GM19455 (cell line): Measurements from ENCODE around the gene SLC35B4.
A peak's percentile ranks its signal among the peaks of the same experiment; 100 is the strongest.

Source experiments
- ATAC-seq: cut with Tn5 transposase; IDR thresholded peaks from one replicate; pipeline ENCODE4 v1.9.1; 2021; ENCODE audit not compliant: unreplicated experiment

The SLC35B4 gene

GRCh38 chr7:134332892-134333291 is 16.2 kb upstream of the SLC35B4 start:
- no peak for ATAC-seq

GRCh38 chr7:134331393-134331792 is 14.7 kb upstream of the SLC35B4 start:
- no peak for ATAC-seq

- no peak for ATAC-seq
Observed at GRCh38 chr7:134330974-134331373, 14.2 kb upstream of the SLC35B4 start.

- no peak for ATAC-seq
Observed at GRCh38 chr7:134329614-134330346, 13.1 kb upstream of the SLC35B4 start.

GRCh38 chr7:134328900-134329299 is 12.2 kb upstream of the SLC35B4 start:
- ATAC-seq = no peak

GRCh38 chr7:134327896-134328295 is 11.2 kb upstream of the SLC35B4 start:
- peak; percentile 86 for ATAC-seq

GRCh38 chr7:134324107-134324506 is 7.4 kb upstream of the SLC35B4 start:
- no peak for ATAC-seq

- no peak for ATAC-seq
Observed at GRCh38 chr7:134320201-134320600, 3.5 kb upstream of the SLC35B4 start.

GRCh38 chr7:134318443-134318842 is 1.7 kb upstream of the SLC35B4 start:
- no peak for ATAC-seq

- ATAC-seq = no peak
Observed at GRCh38 chr7:134317434-134317833, 704 bp upstream of the SLC35B4 start.

GRCh38 chr7:134315679-134316538 is 821 bp downstream of the SLC35B4 start:
- no peak for ATAC-seq

GRCh38 chr7:134313543-134313942 is 3.2 kb downstream of the SLC35B4 start:
- ATAC-seq = no peak

GRCh38 chr7:134312717-134313116 is 4.0 kb downstream of the SLC35B4 start:
- ATAC-seq = no peak

GRCh38 chr7:134311807-134312206 is 4.9 kb downstream of the SLC35B4 start:
- no peak for ATAC-seq

- no peak for ATAC-seq
Observed at GRCh38 chr7:134308548-134308947, 8.2 kb downstream of the SLC35B4 start.

- ATAC-seq = no peak
Observed at GRCh38 chr7:134307320-134307719, 9.4 kb downstream of the SLC35B4 start.

- ATAC-seq = no peak
Observed at GRCh38 chr7:134302120-134302519, 14.6 kb downstream of the SLC35B4 start.

- ATAC-seq = no peak
Observed at GRCh38 chr7:134301592-134301991, 15.1 kb downstream of the SLC35B4 start.

- no peak for ATAC-seq
Observed at GRCh38 chr7:134300988-134301387, 15.7 kb downstream of the SLC35B4 start.

- ATAC-seq = no peak
Observed at GRCh38 chr7:134298902-134299683, 17.6 kb downstream of the SLC35B4 start.

GRCh38 chr7:134297489-134297888 is 19.2 kb downstream of the SLC35B4 start:
- no peak for ATAC-seq
